Peyer's patch (tissue), 4 donors: ENCODE results near the gene RAD18.

ENCODE experiments used
- POLR2A ChIP-seq, 2 donors: fragments of 450-650 bp; IDR thresholded peaks; one replicate each; pipeline ENCODE4 v1.5.1; 2017; ENCODE audit warnings: antibody characterized with exemption in 2 of 2, mild to moderate bottlenecking in 2 of 2, moderate library complexity in 2 of 2
- TF ChIP-seq, protein P1 (sequence below), 6 experiments: fragments of 450-650 bp in 4 of 6; fragments of 200-600 bp in 2 of 6; sonication (generic) in 1 of 6; IDR thresholded peaks; one replicate each; pipeline ENCODE4 v1.5.1; 2017 to 2019; ENCODE audit warnings: antibody characterized with exemption in 6 of 6, mild to moderate bottlenecking in 3 of 6, moderate library complexity in 1 of 6

DNA sequence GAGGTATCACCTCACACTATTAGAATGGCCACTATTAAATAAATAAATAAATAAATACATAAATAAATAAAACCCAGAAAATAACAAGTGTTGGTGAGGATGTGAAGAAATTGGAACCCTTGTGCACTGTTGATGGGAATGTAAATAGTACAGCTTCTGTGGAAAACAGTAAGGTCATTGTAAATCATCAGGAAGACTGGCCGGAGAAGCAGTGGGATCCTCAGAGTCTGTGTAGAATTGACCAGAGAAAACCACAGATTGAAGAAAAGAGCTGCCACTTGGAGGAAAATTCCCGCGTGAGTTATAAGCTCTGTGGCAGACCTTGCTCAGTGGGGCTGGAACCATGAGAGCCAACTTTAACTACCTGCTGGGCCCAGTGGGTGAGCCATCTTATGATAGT is 92.0 kb downstream of the RAD18 start:
- TF ChIP-seq, protein P1, sequence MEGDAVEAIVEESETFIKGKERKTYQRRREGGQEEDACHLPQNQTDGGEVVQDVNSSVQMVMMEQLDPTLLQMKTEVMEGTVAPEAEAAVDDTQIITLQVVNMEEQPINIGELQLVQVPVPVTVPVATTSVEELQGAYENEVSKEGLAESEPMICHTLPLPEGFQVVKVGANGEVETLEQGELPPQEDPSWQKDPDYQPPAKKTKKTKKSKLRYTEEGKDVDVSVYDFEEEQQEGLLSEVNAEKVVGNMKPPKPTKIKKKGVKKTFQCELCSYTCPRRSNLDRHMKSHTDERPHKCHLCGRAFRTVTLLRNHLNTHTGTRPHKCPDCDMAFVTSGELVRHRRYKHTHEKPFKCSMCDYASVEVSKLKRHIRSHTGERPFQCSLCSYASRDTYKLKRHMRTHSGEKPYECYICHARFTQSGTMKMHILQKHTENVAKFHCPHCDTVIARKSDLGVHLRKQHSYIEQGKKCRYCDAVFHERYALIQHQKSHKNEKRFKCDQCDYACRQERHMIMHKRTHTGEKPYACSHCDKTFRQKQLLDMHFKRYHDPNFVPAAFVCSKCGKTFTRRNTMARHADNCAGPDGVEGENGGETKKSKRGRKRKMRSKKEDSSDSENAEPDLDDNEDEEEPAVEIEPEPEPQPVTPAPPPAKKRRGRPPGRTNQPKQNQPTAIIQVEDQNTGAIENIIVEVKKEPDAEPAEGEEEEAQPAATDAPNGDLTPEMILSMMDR (IDR thresholded peaks at IDR 0.05), result no peak
- no peak for TF ChIP-seq POLR2A (IDR thresholded peaks at IDR 0.05)
